Lower lobe of right lung (tissue), 2 donors: ENCODE results near the gene WFDC12. TPM values are rescaled to one million over a fixed set of nuclear protein-coding genes. Genes with fewer than 3 reads are reported as not detected.
A peak's percentile ranks its signal among the peaks of the same experiment; 100 is the strongest.

Experiments used
- ATAC-seq, 2 donors: fragments of 200-7000 bp; cut with Tn5 transposase; one replicate each; pipeline ENCODE4 v1.9.1; 2020 to 2022; ENCODE audit warnings: mild to moderate bottlenecking in 2 of 2, moderate library complexity in 2 of 2
- DNase-seq: peaks from one replicate; pipeline ENCODE4 v3.0.0-alpha.2; 2020
- H3K27ac ChIP-seq: fragments of 200-600 bp; one replicate; pipeline ENCODE4 v1.8.0; 2022
- H3K27me3 ChIP-seq: fragments of 200-600 bp; one replicate; pipeline ENCODE4 v1.8.0; 2022; ENCODE audit warnings: low read depth
- H3K36me3 ChIP-seq: fragments of 200-600 bp; one replicate; pipeline ENCODE4 v1.8.0; 2022; ENCODE audit warnings: mild to moderate bottlenecking
- H3K4me1 ChIP-seq: fragments of 200-600 bp; one replicate; pipeline ENCODE4 v1.8.0; 2022
- H3K4me3 ChIP-seq: fragments of 200-600 bp; one replicate; pipeline ENCODE4 v1.8.0; 2022; ENCODE audit warnings: mild to moderate bottlenecking
- H3K9me3 ChIP-seq: fragments of 200-600 bp; one replicate; pipeline ENCODE4 v1.8.0; 2022
- intact Hi-C: fragments of 100-400 bp; cut with DNase I; formaldehyde crosslinking; loops from one replicate; pipeline ENCODE4 v1.11.0; 2022
- total RNA-seq: library from RNA; stranded (reverse); fragmentation: NEBNext Ultra II Directional; extraction: Animal tissue kit (Norgen Biotek cat#: 25700); gene quantifications from one replicate; pipeline ENCODE4 v1.2.1, GENCODE V29; 2021
- TF ChIP-seq, protein P1 (sequence below): fragments of 200-600 bp; IDR thresholded peaks from one replicate; pipeline ENCODE4 v1.8.0; 2022; ENCODE audit warnings: antibody characterized with exemption, mild to moderate bottlenecking
- donor health status: DM: no; HTN: yes; CAD: no; lungs with severe emphysema.

WFDC12 gene
- total RNA-seq, 1 donor from 2014 or later, result 3.9 TPM

- intact Hi-C loops, result no loop called here
- TF ChIP-seq, protein P1, sequence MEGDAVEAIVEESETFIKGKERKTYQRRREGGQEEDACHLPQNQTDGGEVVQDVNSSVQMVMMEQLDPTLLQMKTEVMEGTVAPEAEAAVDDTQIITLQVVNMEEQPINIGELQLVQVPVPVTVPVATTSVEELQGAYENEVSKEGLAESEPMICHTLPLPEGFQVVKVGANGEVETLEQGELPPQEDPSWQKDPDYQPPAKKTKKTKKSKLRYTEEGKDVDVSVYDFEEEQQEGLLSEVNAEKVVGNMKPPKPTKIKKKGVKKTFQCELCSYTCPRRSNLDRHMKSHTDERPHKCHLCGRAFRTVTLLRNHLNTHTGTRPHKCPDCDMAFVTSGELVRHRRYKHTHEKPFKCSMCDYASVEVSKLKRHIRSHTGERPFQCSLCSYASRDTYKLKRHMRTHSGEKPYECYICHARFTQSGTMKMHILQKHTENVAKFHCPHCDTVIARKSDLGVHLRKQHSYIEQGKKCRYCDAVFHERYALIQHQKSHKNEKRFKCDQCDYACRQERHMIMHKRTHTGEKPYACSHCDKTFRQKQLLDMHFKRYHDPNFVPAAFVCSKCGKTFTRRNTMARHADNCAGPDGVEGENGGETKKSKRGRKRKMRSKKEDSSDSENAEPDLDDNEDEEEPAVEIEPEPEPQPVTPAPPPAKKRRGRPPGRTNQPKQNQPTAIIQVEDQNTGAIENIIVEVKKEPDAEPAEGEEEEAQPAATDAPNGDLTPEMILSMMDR, result peak; percentile 78
- no peaks in the 10 kb centered on the region for H3K9me3 ChIP-seq
- peaks cover 44% of the 10 kb centered on the region for H3K27me3 ChIP-seq
- H3K27ac ChIP-seq, result no peak overlapping the region
- no peak overlapping the region for H3K4me3 ChIP-seq
- DNase-seq (no peak), ATAC-seq (peak; percentile 72 to 77)
- peaks cover 11% of the 10 kb centered on the region for H3K4me1 ChIP-seq
- H3K36me3 ChIP-seq, result no peaks in the 10 kb centered on the region
Observed at GRCh38 chr20:45095805-45096238, 28.4 kb downstream of the WFDC12 start.

DNA sequence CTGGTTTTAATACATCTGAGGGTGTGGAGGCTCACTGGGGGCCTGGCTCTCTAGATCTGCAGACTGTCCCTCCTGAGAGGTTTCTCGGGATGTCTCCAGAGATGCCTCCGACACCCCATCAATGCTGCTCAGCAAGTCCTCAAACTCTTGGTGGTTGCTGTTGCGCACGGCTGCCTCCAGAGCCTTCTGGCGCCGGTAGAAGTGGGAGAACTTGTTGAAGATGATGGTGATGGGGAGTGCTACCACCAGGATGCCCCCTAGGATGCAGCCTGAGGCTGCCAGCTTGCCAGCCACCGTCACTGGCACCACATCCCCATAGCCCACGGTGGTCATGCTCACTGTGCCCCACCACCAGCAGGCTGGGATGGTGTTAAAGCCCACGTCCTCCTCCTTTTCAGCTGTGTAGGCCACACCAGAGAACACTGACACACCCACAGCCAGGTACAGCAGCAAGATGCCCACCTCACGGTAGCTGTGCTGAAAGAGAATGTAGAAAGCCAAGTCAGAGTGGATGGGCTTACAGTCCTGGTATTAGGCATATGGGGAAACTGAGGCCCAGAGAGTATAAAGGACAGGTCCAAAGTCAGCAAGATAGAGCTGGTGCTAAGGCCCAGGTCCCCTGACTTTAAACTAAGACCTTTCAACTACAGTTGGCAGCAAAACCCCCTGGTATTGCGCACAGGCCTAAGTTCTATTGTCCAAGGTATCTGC, 29.2 kb downstream of the WFDC12 start:
- intact Hi-C loops, result no loop called here
- no peak for DNase-seq
- Histone ChIP-seq H3K36me3 (no peaks in the 10 kb centered on the region), H3K27me3 (peaks cover 36% of the 10 kb centered on the region), H3K9me3 (no peaks in the 10 kb centered on the region), H3K4me3 (no peak overlapping the region), H3K4me1 (peaks cover 8% of the 10 kb centered on the region), H3K27ac (no peak overlapping the region)
- TF ChIP-seq, protein P1, result no peak
- no peak for ATAC-seq

GRCh38 chr20:45094201-45094600, 30.1 kb downstream of the WFDC12 start:
- intact Hi-C loops, result no loop called here
- no peak for ATAC-seq

DNA sequence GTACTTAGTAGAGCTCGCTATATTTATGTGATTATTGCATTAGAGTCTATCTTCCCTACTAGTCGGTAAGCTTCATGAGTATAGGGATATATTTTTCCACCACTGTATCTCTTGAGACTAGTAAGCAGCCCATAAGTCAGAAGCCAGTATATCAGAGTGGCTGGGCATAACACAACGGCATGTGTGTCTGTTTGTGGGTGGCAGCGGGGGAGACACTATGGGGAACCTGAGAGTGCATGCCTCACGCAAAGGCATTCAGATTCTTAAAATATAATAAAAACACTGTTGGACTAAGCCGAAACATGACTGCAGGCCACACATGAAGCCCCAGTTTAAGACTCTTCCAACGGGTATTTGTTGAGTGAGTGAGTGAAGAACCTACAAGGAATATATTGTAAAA, 31.4 kb downstream of the WFDC12 start:
- no peak overlapping the region for H3K4me3 ChIP-seq
- no peak for ATAC-seq
- intact Hi-C loops, result no loop called here
- TF ChIP-seq, protein P1, result no peak
- no peaks in the 10 kb centered on the region for H3K9me3 ChIP-seq
- H3K4me1 ChIP-seq, result peaks cover 6% of the 10 kb centered on the region
- H3K27me3 ChIP-seq, result peaks cover 15% of the 10 kb centered on the region
- no peaks in the 10 kb centered on the region for H3K36me3 ChIP-seq
- no peak overlapping the region for H3K27ac ChIP-seq
- no peak for DNase-seq

More at GRCh38 chr20:45094201-45094600, 30.1 kb downstream of the WFDC12 start:
- Histone ChIP-seq H3K4me3 (no peak overlapping the region), H3K9me3 (no peaks in the 10 kb centered on the region), H3K36me3 (no peaks in the 10 kb centered on the region), H3K27me3 (peaks cover 28% of the 10 kb centered on the region), H3K27ac (no peak overlapping the region), H3K4me1 (peaks cover 8% of the 10 kb centered on the region)
- TF ChIP-seq, protein P1, result no peak
- no peak for DNase-seq

DNA sequence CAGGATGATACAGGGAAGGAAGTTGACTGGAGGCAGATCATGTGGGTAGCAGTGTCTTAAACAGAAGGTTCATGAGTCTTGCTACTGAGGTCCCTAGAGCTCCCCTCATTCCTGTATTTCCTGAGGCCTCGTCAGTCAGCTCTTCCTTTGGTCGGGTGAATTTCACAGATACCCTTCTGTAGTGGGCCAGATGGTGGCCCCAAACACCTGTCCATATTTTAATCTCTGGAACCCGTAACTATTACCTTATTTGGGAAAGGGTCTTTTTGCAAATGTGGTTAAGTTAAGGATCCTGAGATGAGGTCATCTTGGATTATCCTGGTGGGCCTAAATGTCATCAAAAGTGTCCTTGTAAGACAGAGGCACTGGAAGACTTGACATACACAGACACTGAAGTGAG, 32.9 kb downstream of the WFDC12 start:
- peaks cover 12% of the 10 kb centered on the region for H3K4me1 ChIP-seq

More for the DNA sequence above, 32.9 kb downstream of the WFDC12 start:
- DNase-seq (no peak), ATAC-seq (no peak)
- H3K36me3 ChIP-seq, result no peaks in the 10 kb centered on the region
- H3K9me3 ChIP-seq, result no peaks in the 10 kb centered on the region
- H3K4me3 ChIP-seq, result no peak overlapping the region
- no peak overlapping the region for H3K27ac ChIP-seq
- peaks cover under 1% of the 10 kb centered on the region for H3K27me3 ChIP-seq
- TF ChIP-seq, protein P1, result no peak
- intact Hi-C loops, result no loop called here
